ENCODE data around the gene SGSM2.

Gene SGSM2

GRCh38 chr17:2427215-2427614, 89.9 kb downstream of the SGSM2 start:
- no peak for DNase-seq (ENCODE audit: low read depth)
- TF ChIP-seq, protein P1, sequence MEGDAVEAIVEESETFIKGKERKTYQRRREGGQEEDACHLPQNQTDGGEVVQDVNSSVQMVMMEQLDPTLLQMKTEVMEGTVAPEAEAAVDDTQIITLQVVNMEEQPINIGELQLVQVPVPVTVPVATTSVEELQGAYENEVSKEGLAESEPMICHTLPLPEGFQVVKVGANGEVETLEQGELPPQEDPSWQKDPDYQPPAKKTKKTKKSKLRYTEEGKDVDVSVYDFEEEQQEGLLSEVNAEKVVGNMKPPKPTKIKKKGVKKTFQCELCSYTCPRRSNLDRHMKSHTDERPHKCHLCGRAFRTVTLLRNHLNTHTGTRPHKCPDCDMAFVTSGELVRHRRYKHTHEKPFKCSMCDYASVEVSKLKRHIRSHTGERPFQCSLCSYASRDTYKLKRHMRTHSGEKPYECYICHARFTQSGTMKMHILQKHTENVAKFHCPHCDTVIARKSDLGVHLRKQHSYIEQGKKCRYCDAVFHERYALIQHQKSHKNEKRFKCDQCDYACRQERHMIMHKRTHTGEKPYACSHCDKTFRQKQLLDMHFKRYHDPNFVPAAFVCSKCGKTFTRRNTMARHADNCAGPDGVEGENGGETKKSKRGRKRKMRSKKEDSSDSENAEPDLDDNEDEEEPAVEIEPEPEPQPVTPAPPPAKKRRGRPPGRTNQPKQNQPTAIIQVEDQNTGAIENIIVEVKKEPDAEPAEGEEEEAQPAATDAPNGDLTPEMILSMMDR (conservative IDR thresholded peaks at IDR 0.05; ENCODE audit: low read depth, low read length), result no peak
- H3K4me3 ChIP-seq (ENCODE audit: low read length), result no peak overlapping the region

GRCh38 chr17:2427910-2428309, 90.6 kb downstream of the SGSM2 start:
- no peak for DNase-seq (ENCODE audit: low read depth)
- H3K4me3 ChIP-seq (ENCODE audit: low read length), result no peak overlapping the region
- TF ChIP-seq, protein P1 (conservative IDR thresholded peaks at IDR 0.05; ENCODE audit: low read depth, low read length), result no peak

All from retinal pigment epithelial cell (primary cell).